Ureter (tissue), 1 donor: Measurements from ENCODE around the gene HPCAL1. TPM values are rescaled to one million over a fixed set of nuclear protein-coding genes. Genes with fewer than 3 reads are reported as not detected.
A peak's percentile ranks its signal among the peaks of the same experiment; 100 is the strongest.

Source experiments
- DNase-seq: peaks from one replicate; pipeline ENCODE4 v3.0.0-alpha.2; 2020; ENCODE audit warnings: low spot score
- total RNA-seq: library from RNA; stranded (reverse); gene quantifications from one replicate; pipeline ENCODE4 v1.2.4, GENCODE V29; 2023
- donor health status: DM: yes; HTN: yes; CAD: no.

Gene HPCAL1
- total RNA-seq, 1 donor from 2014 or later, result 17.5 TPM

GRCh38 chr2:10269711-10270610, 32.7 kb upstream of the HPCAL1 start:
- no peak for DNase-seq

- peak; percentile 8 for DNase-seq
These were observed 31.2 kb upstream of the HPCAL1 start for GRCh38 chr2:10271509-10271908.

- DNase-seq, result peak; percentile 20
These were observed 30.8 kb upstream of the HPCAL1 start for GRCh38 chr2:10271946-10272345.

- DNase-seq, result no peak
These were observed 30.2 kb upstream of the HPCAL1 start for GRCh38 chr2:10272464-10272863.

GRCh38 chr2:10273215-10274175, 29.2 kb upstream of the HPCAL1 start:
- DNase-seq, result no peak

GRCh38 chr2:10274376-10274775, 28.3 kb upstream of the HPCAL1 start:
- no peak for DNase-seq

GRCh38 chr2:10274983-10275802, 27.5 kb upstream of the HPCAL1 start:
- no peak for DNase-seq

- no peak for DNase-seq
These were observed 26.0 kb upstream of the HPCAL1 start for GRCh38 chr2:10276481-10277292.

- DNase-seq, result no peak
These were observed 25.2 kb upstream of the HPCAL1 start for GRCh38 chr2:10277293-10278028.

GRCh38 chr2:10278029-10278762, 24.5 kb upstream of the HPCAL1 start:
- no peak for DNase-seq

- no peak for DNase-seq
These were observed 23.8 kb upstream of the HPCAL1 start for GRCh38 chr2:10278763-10279471.

- DNase-seq, result no peak
These were observed 23.2 kb upstream of the HPCAL1 start for GRCh38 chr2:10279472-10279870.

- no peak for DNase-seq
These were observed 22.7 kb upstream of the HPCAL1 start for GRCh38 chr2:10279946-10280463.

GRCh38 chr2:10281891-10282290, 20.8 kb upstream of the HPCAL1 start:
- DNase-seq, result no peak

- DNase-seq, result no peak
These were observed 20.0 kb upstream of the HPCAL1 start for GRCh38 chr2:10282611-10283105.

GRCh38 chr2:10283106-10284062, 19.3 kb upstream of the HPCAL1 start:
- DNase-seq, result no peak
